ENCODE measurements around the gene SYDE1.
A peak's percentile ranks its signal among the peaks of the same experiment; 100 is the strongest.

SYDE1 gene

GRCh38 chr19:15125232-15126067 is 18.2 kb downstream of the SYDE1 start:
- peak; percentile 96 to 97 for DNase-seq

- DNase-seq, result no peak
Observed at GRCh38 chr19:15126131-15126910, 19.1 kb downstream of the SYDE1 start.

GRCh38 chr19:15128162-15128770 is 21.1 kb downstream of the SYDE1 start:
- no peak for DNase-seq

- DNase-seq, result peak; percentile 30 to 75
Observed at GRCh38 chr19:15129856-15130585, 22.8 kb downstream of the SYDE1 start.

GRCh38 chr19:15136234-15136954 is 29.2 kb downstream of the SYDE1 start:
- no peak for DNase-seq

- DNase-seq, result no peak
Observed at GRCh38 chr19:15137777-15138176, 30.6 kb downstream of the SYDE1 start.

- no peak for DNase-seq
Observed at GRCh38 chr19:15138427-15138826, 31.2 kb downstream of the SYDE1 start.

GRCh38 chr19:15141143-15141542 is 33.9 kb downstream of the SYDE1 start:
- DNase-seq, result no peak

GRCh38 chr19:15142313-15142712 is 35.1 kb downstream of the SYDE1 start:
- no peak for DNase-seq

- no peak for DNase-seq
Observed at GRCh38 chr19:15144046-15144646, 36.9 kb downstream of the SYDE1 start.

- DNase-seq, result no peak
Observed at GRCh38 chr19:15147090-15147489, 39.9 kb downstream of the SYDE1 start.

- no peak for DNase-seq
Observed at GRCh38 chr19:15149737-15150136, 42.5 kb downstream of the SYDE1 start.

- peak in 1 of 2 experiments; percentile 17 for DNase-seq
Observed at GRCh38 chr19:15154002-15154612, 46.9 kb downstream of the SYDE1 start.

GRCh38 chr19:15155296-15155695 is 48.1 kb downstream of the SYDE1 start:
- no peak for DNase-seq

GRCh38 chr19:15156391-15156790 is 49.2 kb downstream of the SYDE1 start:
- DNase-seq, result no peak

- no peak for DNase-seq
Observed at GRCh38 chr19:15159251-15159650, 52.0 kb downstream of the SYDE1 start.

GRCh38 chr19:15161028-15161984 is 54.1 kb downstream of the SYDE1 start:
- no peak for DNase-seq
